MG63 (cell line): ENCODE results near the gene ZNF175. TPM values are rescaled to one million over a fixed set of nuclear protein-coding genes. Genes with fewer than 3 reads are reported as not detected.

Experiments
- DNase-seq: peaks from one replicate; pipeline ENCODE4 v3.0.0-alpha.2; 2020
- H3K27me3 ChIP-seq: fragments of 250-450 bp; sonication (Bioruptor Pico); 2 replicates; pipeline ENCODE4 v1.5.1; 2020; ENCODE audit warnings: mild to moderate bottlenecking, moderate library complexity
- H3K36me3 ChIP-seq: fragments of 250-450 bp; sonication (Bioruptor Pico); 2 replicates; pipeline ENCODE4 v1.5.1; 2020; ENCODE audit warnings: mild to moderate bottlenecking, moderate library complexity
- H3K4me3 ChIP-seq: fragments of 250-450 bp; sonication (Bioruptor Pico); 2 replicates; pipeline ENCODE4 v1.5.1; 2020; ENCODE audit warnings: mild to moderate bottlenecking, moderate library complexity
- H3K9me3 ChIP-seq: fragments of 250-450 bp; sonication (Bioruptor Pico); 2 replicates; pipeline ENCODE4 v1.5.1; 2020; ENCODE audit warnings: mild to moderate bottlenecking, moderate library complexity
- total RNA-seq: library from RNA; depleted of rRNA; stranded (reverse); fragments of >200 nt; shearing (Covaris generic); gene quantifications from 2 replicates; pipeline ENCODE4 v1.2.3, GENCODE V29; 2014; ENCODE audit warnings: low replicate concordance; rRNA removed

The ZNF175 gene
- total RNA-seq = 2.9 and 10.9 TPM in 2 replicates

DNA sequence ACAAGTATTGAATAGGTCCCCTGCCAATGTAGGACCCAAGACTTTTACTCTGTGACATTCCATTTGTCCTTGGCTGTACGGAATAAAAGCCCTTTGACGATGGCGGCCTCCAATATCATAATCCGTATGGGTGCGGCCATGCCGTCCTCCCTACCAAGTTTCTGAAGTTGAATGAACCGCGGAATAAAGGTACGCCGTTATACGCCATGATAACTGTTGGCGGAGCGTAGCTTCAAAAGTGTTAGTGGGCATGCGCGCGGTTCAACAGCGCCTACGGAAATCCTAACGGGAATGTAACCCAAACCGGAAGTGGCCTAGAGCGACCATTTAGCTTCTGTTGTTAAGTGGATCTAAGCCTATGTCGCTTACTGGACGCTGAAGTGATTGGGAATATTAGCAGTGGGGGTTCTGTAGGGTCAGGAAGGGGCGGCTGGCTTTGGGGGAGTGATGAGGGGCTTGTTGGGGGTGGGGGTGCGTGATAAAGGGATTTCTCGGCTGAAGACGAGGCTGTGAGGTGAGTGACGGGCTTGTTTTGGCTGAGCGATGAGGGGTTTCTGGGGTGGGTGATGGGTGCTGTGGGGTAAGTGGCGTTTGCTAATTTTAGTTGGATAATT, at the start of gene ZNF175:
Gene ZNF175, plus strand, starts transcription at position 322 of the 614 bp plus-strand sequence. CDS start 2,047 bp downstream, outside the sequence.
- Histone ChIP-seq H3K36me3 (peaks cover 13% of the 10 kb centered on the region), H3K4me3 (peak within 1 kb of the TSS; percentile 70), H3K9me3 (no peaks in the 10 kb centered on the region), H3K27me3 (peaks cover 5% of the 10 kb centered on the region; the same call in 1 of the 2 replicates)
- DNase-seq = peak; percentile 91

DNA sequence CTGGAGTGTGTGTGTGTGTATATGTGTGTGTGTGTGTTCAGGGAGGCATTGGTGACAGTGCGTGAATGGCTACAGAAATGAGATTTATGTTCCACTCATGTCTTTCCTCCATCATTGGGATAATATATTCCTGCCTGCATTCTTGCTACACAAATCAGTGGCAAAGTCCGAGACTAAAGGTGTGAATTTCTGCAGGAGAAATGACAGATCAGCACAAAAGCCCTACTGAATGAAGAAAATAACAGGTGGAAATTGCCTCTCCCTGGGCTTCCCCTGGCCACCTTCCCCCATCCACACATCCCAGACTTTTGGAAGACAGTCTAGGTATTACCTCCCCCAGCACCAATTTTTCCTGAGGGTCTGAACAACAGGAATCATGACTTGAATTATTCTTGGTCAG, 49.7 kb upstream of the ZNF175 start:
- Histone ChIP-seq H3K9me3 (no peaks in the 10 kb centered on the region), H3K27me3 (no peaks in the 10 kb centered on the region; the same call in 1 of the 2 replicates), H3K36me3 (no peaks in the 10 kb centered on the region), H3K4me3 (no peak overlapping the region)
- no peak for DNase-seq

DNA sequence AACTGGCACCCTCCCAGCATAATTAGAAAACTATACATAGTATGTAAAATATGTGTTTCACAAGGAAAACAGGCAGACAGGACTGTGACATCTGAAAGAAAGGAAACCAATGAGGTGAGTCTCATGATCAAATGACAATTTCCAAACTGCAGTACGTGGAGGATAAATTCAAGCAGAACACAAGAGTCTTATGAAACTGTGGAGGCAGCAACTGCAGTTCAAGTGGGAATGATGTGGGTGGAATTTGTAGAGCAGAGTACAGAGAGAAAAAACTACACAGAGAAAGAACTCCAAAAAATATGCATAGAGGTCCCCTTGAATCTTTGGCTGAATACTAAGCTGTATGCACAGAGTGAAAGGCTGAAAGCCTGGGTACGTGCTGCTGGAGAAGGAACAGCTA, 49.3 kb upstream of the ZNF175 start:
- DNase-seq = no peak
- Histone ChIP-seq H3K36me3 (no peaks in the 10 kb centered on the region), H3K4me3 (no peak overlapping the region), H3K27me3 (peaks cover under 1% of the 10 kb centered on the region), H3K9me3 (no peaks in the 10 kb centered on the region)

DNA sequence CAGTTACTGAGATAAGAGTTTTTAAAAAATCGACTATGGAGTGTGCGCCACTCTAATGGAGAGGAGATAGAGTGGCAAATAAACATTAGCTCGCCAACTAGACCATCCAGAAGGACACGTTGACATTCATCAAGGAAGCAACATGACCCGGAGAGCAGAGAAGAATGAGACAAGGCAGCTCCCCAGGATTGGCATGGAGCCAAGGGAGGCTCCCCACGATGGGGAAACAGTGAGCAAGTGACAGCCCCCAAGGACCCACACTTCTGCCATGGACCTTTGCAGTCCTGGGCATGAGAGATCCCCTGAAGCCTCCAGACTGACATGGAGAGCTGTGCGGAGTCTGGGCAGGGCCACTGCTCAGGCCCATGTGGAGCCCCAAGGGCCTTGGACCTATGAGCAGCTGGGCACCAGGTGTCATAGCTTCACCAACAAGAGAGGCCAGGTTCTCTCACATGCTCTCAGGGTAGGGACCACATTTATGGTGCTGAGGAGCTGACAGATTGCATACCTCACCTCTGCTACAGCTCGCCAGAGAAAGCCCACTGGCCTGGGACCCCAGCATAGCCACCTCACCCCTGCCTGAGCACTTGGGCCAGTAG, 46.3 kb upstream of the ZNF175 start:
- H3K27me3 ChIP-seq = peaks cover 2% of the 10 kb centered on the region
- H3K4me3 ChIP-seq = no peak overlapping the region
- no peak for DNase-seq
- no peaks in the 10 kb centered on the region for H3K36me3 ChIP-seq
- no peaks in the 10 kb centered on the region for H3K9me3 ChIP-seq

- DNase-seq = no peak
- Histone ChIP-seq H3K36me3 (no peaks in the 10 kb centered on the region), H3K4me3 (no peak overlapping the region), H3K27me3 (peaks cover 2% of the 10 kb centered on the region), H3K9me3 (no peaks in the 10 kb centered on the region)
Observed at GRCh38 chr19:51525651-51526050, 45.4 kb upstream of the ZNF175 start.

GRCh38 chr19:51529301-51529700, 41.8 kb upstream of the ZNF175 start:
- Histone ChIP-seq H3K9me3 (no peaks in the 10 kb centered on the region), H3K36me3 (no peaks in the 10 kb centered on the region), H3K4me3 (no peak overlapping the region), H3K27me3 (peaks cover 31% of the 10 kb centered on the region)
- no peak for DNase-seq

DNA sequence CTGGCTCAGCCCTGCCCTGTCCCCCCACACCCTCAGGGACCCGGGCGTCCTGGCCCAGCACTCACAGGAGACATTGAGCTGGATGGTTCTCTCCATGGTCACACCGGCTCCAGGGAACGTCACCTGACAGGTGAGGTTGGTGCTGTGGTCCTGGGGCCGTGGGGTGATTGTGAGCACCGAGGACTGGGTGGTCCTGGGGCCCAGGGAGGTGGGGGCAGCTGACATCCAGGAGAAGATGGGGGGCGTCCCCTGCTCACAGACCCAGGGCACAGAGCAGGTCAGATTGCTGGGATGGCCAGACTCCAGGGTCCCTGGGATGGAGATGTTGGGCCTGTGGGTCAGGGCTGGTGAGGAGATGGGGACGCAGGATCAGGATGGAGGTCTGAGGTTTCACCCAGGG, 40.5 kb upstream of the ZNF175 start:
- no peak overlapping the region for H3K4me3 ChIP-seq
- no peaks in the 10 kb centered on the region for H3K36me3 ChIP-seq
- no peak for DNase-seq
- peaks cover 31% of the 10 kb centered on the region for H3K27me3 ChIP-seq
- no peaks in the 10 kb centered on the region for H3K9me3 ChIP-seq

- Histone ChIP-seq H3K36me3 (no peaks in the 10 kb centered on the region), H3K9me3 (no peaks in the 10 kb centered on the region), H3K27me3 (peaks cover 31% of the 10 kb centered on the region), H3K4me3 (no peak within 1 kb of the TSS)
- DNase-seq = no peak
Observed at GRCh38 chr19:51531349-51532315, 39.5 kb upstream of the ZNF175 start, which contains the start of gene SIGLEC6. Gene SIGLEC6, minus strand, starts transcription at chr19:51531670. Its CDS starts 22 bp downstream, at chr19:51531648.

DNA sequence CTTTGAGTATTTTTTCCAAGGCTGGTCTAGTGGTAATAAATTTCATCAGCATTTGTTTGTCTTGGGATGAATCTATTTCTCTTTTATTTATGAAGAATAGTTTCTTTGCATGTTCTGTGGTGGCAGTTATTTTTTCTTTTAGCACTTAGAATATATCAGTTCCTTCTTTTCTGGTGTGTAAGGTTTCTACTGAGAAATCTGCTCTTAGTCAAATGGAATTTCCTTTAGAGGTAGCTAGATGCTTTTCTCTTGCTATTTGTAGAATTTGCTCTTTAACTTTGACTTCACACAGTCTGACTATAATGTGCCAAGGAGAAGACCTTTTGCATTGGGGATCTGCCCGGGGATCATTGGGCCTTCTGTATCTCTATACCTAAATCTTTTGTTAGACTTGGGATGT, 35.5 kb upstream of the ZNF175 start:
- no peaks in the 10 kb centered on the region for H3K9me3 ChIP-seq
- H3K36me3 ChIP-seq = no peaks in the 10 kb centered on the region
- peaks cover 29% of the 10 kb centered on the region for H3K27me3 ChIP-seq
- DNase-seq = no peak
- H3K4me3 ChIP-seq = no peak overlapping the region

DNA sequence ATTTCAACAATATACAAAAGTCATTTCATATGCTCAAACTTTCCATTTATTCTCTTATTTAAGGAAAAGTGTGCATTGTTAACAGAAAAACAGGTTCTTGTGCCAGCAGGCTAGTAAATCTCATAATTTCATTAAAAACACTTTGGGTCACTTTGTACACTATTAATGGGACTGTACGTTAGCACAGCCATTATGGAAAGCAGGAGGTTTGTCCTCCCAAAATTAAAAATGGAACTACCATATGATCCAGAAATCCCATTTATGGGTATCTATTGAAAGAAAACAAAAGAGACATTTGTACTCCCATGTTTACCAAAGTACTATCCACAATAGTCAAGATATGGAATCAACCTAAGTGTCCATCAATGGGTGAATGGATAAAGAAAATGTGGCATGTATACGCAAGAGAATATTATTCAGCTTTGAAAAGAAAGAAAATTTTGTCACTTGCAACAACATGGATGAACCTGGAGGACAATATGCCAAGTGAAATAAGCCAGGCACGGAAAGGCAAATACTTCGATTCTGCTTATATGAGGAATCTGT, 31.2 kb upstream of the ZNF175 start:
- Histone ChIP-seq H3K9me3 (no peaks in the 10 kb centered on the region), H3K27me3 (no peaks in the 10 kb centered on the region; the same call in 1 of the 2 replicates), H3K4me3 (no peak overlapping the region), H3K36me3 (no peaks in the 10 kb centered on the region)
- no peak for DNase-seq

- Histone ChIP-seq H3K36me3 (no peaks in the 10 kb centered on the region), H3K27me3 (no peaks in the 10 kb centered on the region; the same call in 1 of the 2 replicates)
- DNase-seq = no peak
Observed at GRCh38 chr19:51541458-51542357, 29.4 kb upstream of the ZNF175 start.

DNA sequence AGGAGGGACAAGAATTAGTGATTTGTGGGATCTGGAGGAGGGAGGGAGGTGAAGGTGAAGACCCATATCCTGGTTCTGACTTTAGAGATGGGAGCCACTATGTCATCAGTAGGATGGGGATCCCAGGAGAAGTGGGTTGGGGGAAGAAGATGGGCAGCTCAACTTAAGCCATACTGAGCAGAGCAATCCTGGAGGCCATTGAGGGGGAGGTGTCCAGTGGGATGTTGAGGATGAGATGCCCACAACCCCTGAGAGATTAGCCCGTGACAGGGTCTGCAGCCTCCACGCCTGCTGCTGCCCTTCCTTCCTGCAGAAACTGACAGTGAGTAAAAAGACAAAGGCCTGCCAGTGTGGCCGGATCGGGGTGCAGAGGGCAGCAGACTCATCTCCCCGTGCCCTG, 28.4 kb upstream of the ZNF175 start:
- Histone ChIP-seq H3K27me3 (no peaks in the 10 kb centered on the region; the same call in 1 of the 2 replicates), H3K4me3 (no peak overlapping the region), H3K9me3 (no peaks in the 10 kb centered on the region), H3K36me3 (no peaks in the 10 kb centered on the region)
- no peak for DNase-seq

More at GRCh38 chr19:51541458-51542357, 29.4 kb upstream of the ZNF175 start:
- Histone ChIP-seq H3K9me3 (no peaks in the 10 kb centered on the region), H3K4me3 (no peak overlapping the region)

- no peak for DNase-seq
- no peaks in the 10 kb centered on the region for H3K9me3 ChIP-seq
- H3K4me3 ChIP-seq = no peak overlapping the region
- no peaks in the 10 kb centered on the region for H3K27me3 ChIP-seq
- H3K36me3 ChIP-seq = no peaks in the 10 kb centered on the region
Observed at GRCh38 chr19:51544038-51544437, 27.0 kb upstream of the ZNF175 start.

- no peaks in the 10 kb centered on the region for H3K9me3 ChIP-seq
- peaks cover 3% of the 10 kb centered on the region; the same call in 1 of the 2 replicates for H3K27me3 ChIP-seq
Observed at GRCh38 chr19:51546107-51546649, 24.9 kb upstream of the ZNF175 start.

DNA sequence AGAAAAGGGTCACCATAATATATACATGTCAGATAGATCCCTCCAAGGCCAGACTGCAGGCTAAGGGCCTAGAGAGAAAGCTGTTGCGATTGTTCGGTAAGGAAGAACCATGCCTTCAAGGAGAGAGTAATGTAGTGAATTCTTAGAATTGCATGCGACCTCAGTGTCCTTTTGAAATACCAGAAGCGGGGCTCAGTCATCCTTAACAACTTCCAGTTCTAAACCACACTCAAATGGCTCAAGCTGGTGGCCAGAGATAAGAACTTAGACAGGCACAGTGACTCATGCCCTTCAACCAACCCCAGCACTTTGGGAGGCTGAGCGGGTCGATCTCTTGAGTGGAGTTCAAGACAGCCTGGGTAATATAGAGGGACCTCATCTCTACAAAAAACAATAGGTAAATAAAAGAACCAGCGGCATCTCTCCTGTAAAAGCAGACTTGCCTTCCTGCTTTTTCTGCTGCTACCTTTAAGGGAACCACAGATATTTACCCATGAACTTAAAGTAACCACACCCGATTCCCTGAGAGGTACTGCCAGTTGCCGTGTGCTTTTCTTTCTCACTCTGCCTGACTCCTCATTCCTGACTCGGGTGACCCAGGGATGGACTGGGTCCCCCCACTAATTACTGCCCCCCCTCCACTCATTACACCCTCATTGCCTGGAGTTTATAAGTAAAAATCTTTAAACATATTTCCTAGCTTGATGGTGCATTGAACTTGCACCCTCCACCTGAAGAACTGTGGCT, 24.3 kb upstream of the ZNF175 start:
- Histone ChIP-seq H3K4me3 (no peak overlapping the region), H3K27me3 (peaks cover 3% of the 10 kb centered on the region; the same call in 1 of the 2 replicates), H3K36me3 (no peaks in the 10 kb centered on the region), H3K9me3 (no peaks in the 10 kb centered on the region)
- no peak for DNase-seq

More at GRCh38 chr19:51546107-51546649, 24.9 kb upstream of the ZNF175 start:
- DNase-seq = no peak
- Histone ChIP-seq H3K4me3 (no peak overlapping the region), H3K36me3 (no peaks in the 10 kb centered on the region)
